Pancreas (tissue), 10 donors: Measurements from ENCODE around the gene ZNF692. TPM values are rescaled to one million over a fixed set of nuclear protein-coding genes. Genes with fewer than 3 reads are reported as not detected.

ENCODE experiments used
- ATAC-seq, 4 donors: fragments of 200-7000 bp; cut with Tn5 transposase; one replicate each; pipeline versions ENCODE4 v1.8.0 to v1.9.1; 2020; ENCODE audit warnings: mild to moderate bottlenecking in 4 of 4, moderate library complexity in 4 of 4
- DNase-seq, 6 donors: peaks; one replicate each; pipeline ENCODE4 v3.0.0-alpha.2; 2020
- FAIRE-seq: peaks from 2 replicates; lab custom pipeline; 2012; peaks lifted over from hg19 to GRCh38; lab: Jason Lieb, UNC
- H3K27ac ChIP-seq, 4 donors: fragments of 200-600 bp; sonication (generic); 1 replicate in 3 of 4; 2 replicates in 1 of 4; pipeline versions ENCODE4 v1.5.0 to v1.8.0; 2020
- H3K27me3 ChIP-seq, 4 donors: fragments of 200-600 bp; one replicate each; pipeline ENCODE4 v1.8.0; 2021
- H3K36me3 ChIP-seq, 3 donors: fragments of 200-600 bp; sonication (generic) in 1 of 3; one replicate each; pipeline versions ENCODE4 v1.5.0 to v1.8.0; 2020 to 2021
- H3K4me1 ChIP-seq, 3 donors: fragments of 200-600 bp; one replicate each; pipeline ENCODE4 v1.8.0; 2021
- H3K4me3 ChIP-seq, 4 donors: fragments of 200-600 bp; sonication (generic) in 2 of 4; one replicate each; pipeline versions ENCODE4 v1.5.0 to v1.8.0; 2020 to 2021
- H3K9me3 ChIP-seq, 4 donors: fragments of 200-600 bp; one replicate each; pipeline ENCODE4 v1.8.0; 2021
- CTCF ChIP-seq, 4 donors: fragments of 200-600 bp; sonication (generic) in 3 of 4; IDR thresholded peaks; one replicate each; pipeline versions ENCODE4 v1.5.0 to v1.8.0; 2021; ENCODE audit warnings: antibody characterized with exemption in 4 of 4
- WGBS, 2 donors: extraction: QIAGEN DNeasy Blood & Tissue Kit; methylation state at CpG; one replicate each; pipeline ENCODE4 v1.1.7; 2013; 5-methylcytosine and 5-hydroxymethylcytosine counted together
- intact Hi-C, 3 donors: fragments of 100-400 bp; cut with DNase I; formaldehyde crosslinking; loops; one replicate each; pipeline versions ENCODE4 v1.11.1 to v1.14.2; 2022
- polyA plus RNA-seq, 2 donors: library from polyadenylated mRNA; stranded (reverse); fragments of 200-250 nt; gene quantifications; one replicate each; pipeline ENCODE4 v1.2.3, GENCODE V29; 2013
- total RNA-seq, 6 donors: library from RNA; stranded (reverse); fragmentation: NEBNext Ultra II Directional in 4 of 6; extraction: Animal tissue kit (Norgen Biotek cat#: 25700) in 4 of 6; gene quantifications; one replicate each; pipeline versions ENCODE4 v1.2.1 to v1.2.4, GENCODE V29; 2021 to 2023
- donor health status: healthy with polysubstance abuse.
- donor health status: DM: no; HTN: no; CAD: no; lungs with moderate emphysema.
- donor health status: DM: no; HTN: no; CAD: no.
- donor health status: control.
- donor health status: control.
- donor health status: Bipolar disorder and iron deficiency.
- donor health status: DM: yes; HTN: yes; CAD: no.
- donor health status: DM: no; HTN: no; CAD: no.
- donor health status: DM: no; HTN: no; CAD: no.
- donor health status: DM: yes; HTN: yes; CAD: no.

ZNF692 gene
- total and polyA plus RNA-seq, 8 donors: 11.9 to 233 (median 21.6) TPM

- FAIRE-seq (no peak), DNase-seq (peak in 1 of 6 donors; percentile 11), ATAC-seq (no peak)
- Histone ChIP-seq H3K4me3 (peak overlapping the region; percentile 41 to 79 (median 56)), H3K9me3 (no peaks in the 10 kb centered on the region), H3K4me1 (peaks cover 20 to 37% (median 24%) of the 10 kb centered on the region in 3 donors), H3K27me3 (no peaks in the 10 kb centered on the region), H3K27ac (no peak overlapping the region), H3K36me3 (no peaks in the 10 kb centered on the region)
- WGBS, 2 donors: 72 to 77% methylated on average over 3 of the region's 3 CpGs
- intact Hi-C loops: no loop called here
- no peak for TF ChIP-seq CTCF (IDR thresholded peaks at IDR 0.05)
Observed at GRCh38 chr1:248824701-248825100, 34.2 kb downstream of the ZNF692 start.

GRCh38 chr1:248824301-248824700, 34.6 kb downstream of the ZNF692 start:
- TF ChIP-seq CTCF (IDR thresholded peaks at IDR 0.05): no peak
- Histone ChIP-seq H3K27me3 (no peaks in the 10 kb centered on the region), H3K4me1 (peaks cover 20 to 37% (median 24%) of the 10 kb centered on the region in 3 donors), H3K27ac (no peak overlapping the region), H3K4me3 (peak overlapping the region in 2 of 4 donors; percentile 60 to 79), H3K36me3 (no peaks in the 10 kb centered on the region), H3K9me3 (no peaks in the 10 kb centered on the region)
- DNase-seq (no peak), ATAC-seq (no peak), FAIRE-seq (no peak)
- WGBS, 2 donors: 90 to 100% methylated on average over 1 of the region's 1 CpG
- intact Hi-C loops: no loop called here

- FAIRE-seq: no peak
- 80 to 82% methylated on average over 2 of the region's 2 CpGs for WGBS, 2 donors
- no peak for TF ChIP-seq CTCF (IDR thresholded peaks at IDR 0.05)
- H3K27ac ChIP-seq: no peak overlapping the region
- ATAC-seq: no peak
- peaks cover 20 to 37% (median 24%) of the 10 kb centered on the region in 3 donors for H3K4me1 ChIP-seq
- no peak overlapping the region for H3K4me3 ChIP-seq
- peak in 1 of 6 donors; percentile 7 for DNase-seq
- intact Hi-C loops: no loop called here
- no peaks in the 10 kb centered on the region for H3K36me3 ChIP-seq
- no peaks in the 10 kb centered on the region for H3K9me3 ChIP-seq
- H3K27me3 ChIP-seq: no peaks in the 10 kb centered on the region
Observed at GRCh38 chr1:248823517-248824001, 35.3 kb downstream of the ZNF692 start.

- DNase-seq (peak in 1 of 6 donors; percentile 8), ATAC-seq (no peak), FAIRE-seq (no peak)
- Histone ChIP-seq H3K4me3 (no peak overlapping the region), H3K27ac (no peak overlapping the region), H3K27me3 (no peaks in the 10 kb centered on the region), H3K36me3 (no peaks in the 10 kb centered on the region), H3K9me3 (no peaks in the 10 kb centered on the region), H3K4me1 (peaks cover 20 to 37% (median 24%) of the 10 kb centered on the region in 3 donors)
- no peak for TF ChIP-seq CTCF (IDR thresholded peaks at IDR 0.05)
- intact Hi-C loops: no loop called here
- 78 to 86% methylated on average over 15 of the region's 15 CpGs for WGBS, 2 donors
Observed at GRCh38 chr1:248822148-248823032, 36.5 kb downstream of the ZNF692 start.
